T-cell (primary cell): ENCODE data around the gene SURF1. TPM values are rescaled to one million over a fixed set of nuclear protein-coding genes. Genes with fewer than 3 reads are reported as not detected.

Experiments
- ATAC-seq, 4 experiments: fragments of 200-7000 bp in 3 of 4; fragments of 150-1000 bp in 1 of 4; cut with Tn5 transposase; replicated peaks in 1 of 4; 1 replicate in 3 of 4; 2 replicates in 1 of 4; pipeline ENCODE4 v1.10.0; 2021; ENCODE audit warnings: moderate library complexity in 3 of 4, mild to moderate bottlenecking in 2 of 4, moderate number of reproducible peaks in 1 of 4
- CTCF ChIA-PET, 2 donors: fragments of 300-600 bp; sonication (Branson Sonifier 250); formaldehyde crosslinking; loops; one replicate each; lab custom pipeline; 2022; ENCODE audit warnings: antibody characterized with exemption in 2 of 2; lab: Charles Lee
- POLR2A ChIA-PET, 2 donors: fragments of 300-600 bp; sonication (Branson Sonifier 250); formaldehyde crosslinking; loops; one replicate each; lab custom pipeline; 2022; ENCODE audit warnings: antibody characterized with exemption in 2 of 2; lab: Charles Lee
- DNase-seq, 35 experiments: peaks; one replicate each; pipeline versions ENCODE4 v3.0.0 to v3.0.0-alpha.2; 2013 to 2023
- H3K27ac ChIP-seq: one replicate; pipeline ENCODE4 v1.5.1; 2013; ENCODE audit warnings: low read length
- H3K27me3 ChIP-seq, 2 experiments: replicated peaks in 1 of 2; 1 replicate in 1 of 2; 2 replicates in 1 of 2; pipeline versions ENCODE4 v1.6.1 to v1.7.0; 2013; ENCODE audit warnings: low read length in 1 of 2, mixed read lengths in 1 of 2; ENCODE audit not compliant: control insufficient read depth in 2 of 2, insufficient read depth in 2 of 2; ENCODE audit errors: extremely low read depth in 1 of 2
- H3K36me3 ChIP-seq, 2 donors: 1 replicate in 1 of 2; 2 replicates in 1 of 2; pipeline versions ENCODE4 v1.6.1 to v1.7.0; 2013; ENCODE audit warnings: low read length in 1 of 2; ENCODE audit not compliant: control insufficient read depth in 2 of 2, insufficient read depth in 1 of 2; ENCODE audit errors: extremely low read depth in 1 of 2
- H3K4me1 ChIP-seq, 2 experiments: 1 replicate in 1 of 2; 2 replicates in 1 of 2; pipeline versions ENCODE4 v1.6.1 to v1.7.0; 2013; ENCODE audit warnings: low read length in 2 of 2, mixed read lengths in 1 of 2; ENCODE audit not compliant: insufficient read depth in 2 of 2, control insufficient read depth in 1 of 2; ENCODE audit errors: extremely low read depth in 1 of 2
- H3K4me3 ChIP-seq, 2 donors: 1 replicate in 1 of 2; 2 replicates in 1 of 2; pipeline versions ENCODE4 v1.5.1 to v1.7.0; 2013; ENCODE audit warnings: mild to moderate bottlenecking in 2 of 2, low read length in 1 of 2, moderate library complexity in 1 of 2; ENCODE audit not compliant: control insufficient read depth in 1 of 2; ENCODE audit errors: extremely low read depth in 1 of 2
- H3K9me3 ChIP-seq: 2 replicates; pipeline ENCODE4 v1.7.0; 2013
- H3K27ac Mint-ChIP-seq, 2 donors: one replicate each; pipeline ENCODE4 v1.8.0; 2020 to 2021; ENCODE audit warnings: mild to moderate bottlenecking in 2 of 2, mixed read lengths in 2 of 2
- H3K27me3 Mint-ChIP-seq, 2 donors: one replicate each; pipeline ENCODE4 v1.8.0; 2021 to 2022; ENCODE audit warnings: mixed read lengths in 2 of 2
- H3K36me3 Mint-ChIP-seq: one replicate; pipeline ENCODE4 v1.8.0; 2021; ENCODE audit warnings: mixed read lengths
- H3K4me1 Mint-ChIP-seq, 3 donors: one replicate each; pipeline ENCODE4 v1.8.0; 2020 to 2022; ENCODE audit warnings: mixed read lengths in 3 of 3, mild to moderate bottlenecking in 1 of 3
- H3K4me3 Mint-ChIP-seq, 3 donors: one replicate each; pipeline ENCODE4 v1.8.0; 2020 to 2022; ENCODE audit warnings: mild to moderate bottlenecking in 3 of 3, mixed read lengths in 3 of 3, moderate library complexity in 3 of 3
- H3K9me3 Mint-ChIP-seq, 3 donors: one replicate each; pipeline ENCODE4 v1.8.0; 2020 to 2022; ENCODE audit warnings: mixed read lengths in 3 of 3
- WGBS: methylation state at CpG from one replicate; pipeline ENCODE4 v1.1.5; 2013; ENCODE audit warnings: missing lambda C conversion rate; ENCODE audit not compliant: insufficient coverage; 5-methylcytosine and 5-hydroxymethylcytosine counted together
- total RNA-seq, 35 experiments: library from RNA in 6 of 35; stranded (reverse) in 6 of 35; fragments of 120-200 nt in 1 of 35; gene quantifications; one replicate each; pipeline versions ENCODE4 v1.2.1 to v1.2.4 and lab custom pipeline; 2013 to 2026

SURF1 gene
- total RNA-seq, 5 donors from 2014 or later (not counting 1 experiment from before 2014, with no cell fraction given): 33.0 to 58.7 (median 58.3) TPM

GRCh38 chr9:133346021-133346785 lies 10.1 kb downstream of the SURF1 start:
- Mint-ChIP-seq H3K27ac (peak overlapping the region; percentile 8 to 82), H3K4me3 (peak overlapping the region; percentile 92 to 97 (median 96)), H3K9me3 (no peaks in the 10 kb centered on the region), H3K4me1 (peaks cover 41 to 53% (median 46%) of the 10 kb centered on the region in 3 donors), H3K36me3 (peaks cover 34% of the 10 kb centered on the region), H3K27me3 (no peaks in the 10 kb centered on the region)
- Histone ChIP-seq H3K27me3 (peaks cover 0 to 3% of the 10 kb centered on the region in 2 experiments), H3K27ac (no peak overlapping the region), H3K9me3 (no peaks in the 10 kb centered on the region), H3K4me1 (peaks cover 13 to 46% of the 10 kb centered on the region in 2 experiments), H3K36me3 (peaks cover 19 to 70% of the 10 kb centered on the region in 2 donors), H3K4me3 (no peak overlapping the region)
- 91% methylated on average over 10 of the region's 15 CpGs for WGBS
- ChIA-PET CTCF (interaction anchor here in 1 of 2 donors (0.6 kb wide), 1 partner anchor 57 kb away, joined by 3 read pairs; no protein-coding TSS in a partner anchor), POLR2A (no interaction called here)
- ATAC-seq (no peak), DNase-seq (no peak)

- DNase-seq (no peak), ATAC-seq (no peak)
- Mint-ChIP-seq H3K27me3 (no peaks in the 10 kb centered on the region), H3K4me1 (peaks cover 45 to 58% (median 51%) of the 10 kb centered on the region in 3 donors), H3K4me3 (peak overlapping the region in 2 of 3 donors; percentile 50 to 96), H3K27ac (no peak overlapping the region), H3K9me3 (no peaks in the 10 kb centered on the region), H3K36me3 (peaks cover 36% of the 10 kb centered on the region)
- 98% methylated on average over 4 of the region's 6 CpGs for WGBS
- ChIA-PET POLR2A (no interaction called here), CTCF (no interaction called here)
- peaks cover 18 to 70% of the 10 kb centered on the region in 2 donors for H3K36me3 ChIP-seq
- no peak overlapping the region for H3K27ac ChIP-seq
- H3K4me1 ChIP-seq: peaks cover 13 to 52% of the 10 kb centered on the region in 2 experiments
- no peak overlapping the region for H3K4me3 ChIP-seq
- H3K27me3 ChIP-seq: peaks cover 0 to 3% of the 10 kb centered on the region in 2 experiments
- no peaks in the 10 kb centered on the region for H3K9me3 ChIP-seq
Observed at GRCh38 chr9:133345596-133345995, 10.7 kb downstream of the SURF1 start.

- no peak overlapping the region for H3K27ac Mint-ChIP-seq
- H3K4me3 ChIP-seq: no peak overlapping the region
- no peaks in the 10 kb centered on the region for H3K9me3 Mint-ChIP-seq
- H3K36me3 ChIP-seq: peaks cover 14 to 70% of the 10 kb centered on the region in 2 donors
- H3K27me3 Mint-ChIP-seq: no peaks in the 10 kb centered on the region
- H3K36me3 Mint-ChIP-seq: peaks cover 36% of the 10 kb centered on the region
- peaks cover 45 to 60% (median 57%) of the 10 kb centered on the region in 3 donors for H3K4me1 Mint-ChIP-seq
- peaks cover 0 to 3% of the 10 kb centered on the region in 2 experiments for H3K27me3 ChIP-seq
- no peaks in the 10 kb centered on the region for H3K9me3 ChIP-seq
- DNase-seq (no peak), ATAC-seq (no peak)
- CTCF ChIA-PET: no interaction called here
- POLR2A ChIA-PET: no interaction called here
- H3K4me3 Mint-ChIP-seq: no peak overlapping the region
- 95% methylated on average over 12 of the region's 12 CpGs for WGBS
- no peak overlapping the region for H3K27ac ChIP-seq
- peaks cover 13 to 57% of the 10 kb centered on the region in 2 experiments for H3K4me1 ChIP-seq
Observed at GRCh38 chr9:133344979-133345378, 11.3 kb downstream of the SURF1 start.

DNA sequence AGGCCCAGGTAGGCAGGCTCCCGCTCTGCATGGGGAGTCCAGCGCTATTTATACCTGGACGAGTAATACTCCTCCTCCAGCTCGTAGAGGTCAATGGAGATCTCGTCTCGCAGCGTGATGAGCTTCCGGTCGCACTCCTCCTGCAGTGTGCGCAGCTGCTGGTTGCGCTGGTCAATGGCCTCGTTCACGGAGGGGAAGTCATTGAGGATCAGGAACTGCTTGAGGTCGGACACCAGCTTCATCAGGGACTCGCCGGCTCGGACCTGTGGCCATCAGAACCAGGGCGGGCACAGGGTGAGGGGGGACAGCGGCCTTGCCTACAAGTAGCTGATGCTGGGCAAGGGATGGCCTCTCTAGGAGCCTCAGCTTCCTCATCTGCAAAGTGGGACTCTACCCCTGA lies 12.2 kb downstream of the SURF1 start:
- no peak overlapping the region for H3K4me3 Mint-ChIP-seq
- CTCF ChIA-PET: interaction anchor here in 1 of 2 donors (0.7 kb wide), 1 partner anchor 27 kb away, joined by 3 read pairs; no protein-coding TSS in a partner anchor
- H3K4me1 Mint-ChIP-seq: peaks cover 39 to 61% (median 59%) of the 10 kb centered on the region in 3 donors

DNA sequence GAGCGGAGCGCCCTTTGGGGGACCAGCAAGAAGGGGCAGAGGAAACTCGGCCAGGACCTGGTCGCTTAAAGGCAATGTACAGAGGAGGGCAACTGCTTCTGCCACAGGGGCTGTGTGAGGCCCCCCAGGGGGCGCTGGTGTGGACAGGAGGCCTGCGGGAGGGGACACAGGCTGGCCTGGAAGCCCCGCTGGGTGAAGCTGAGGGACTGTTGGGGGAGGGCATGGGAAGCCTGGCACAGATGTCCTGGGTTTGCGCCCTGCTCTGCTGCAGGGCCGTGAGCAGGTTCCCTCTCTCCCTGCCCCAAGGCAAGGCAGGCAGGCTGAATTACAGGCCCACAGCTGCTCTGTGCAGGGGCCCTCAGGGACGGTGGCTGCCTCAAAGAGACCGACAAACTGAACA lies 13.7 kb downstream of the SURF1 start:
- 92% methylated on average over 9 of the region's 11 CpGs for WGBS
- H3K9me3 Mint-ChIP-seq: no peaks in the 10 kb centered on the region
- no peaks in the 10 kb centered on the region for H3K9me3 ChIP-seq
- H3K27me3 ChIP-seq: no peaks in the 10 kb centered on the region
- H3K27ac Mint-ChIP-seq: no peak overlapping the region
- DNase-seq: no peak
- H3K27ac ChIP-seq: no peak overlapping the region
- H3K4me3 Mint-ChIP-seq: no peak overlapping the region
- H3K36me3 ChIP-seq: peaks cover 10 to 66% of the 10 kb centered on the region in 2 donors
- POLR2A ChIA-PET: no interaction called here
- ATAC-seq: no peak
- no peak overlapping the region for H3K4me3 ChIP-seq
- peaks cover 4 to 44% of the 10 kb centered on the region in 2 experiments for H3K4me1 ChIP-seq
- CTCF ChIA-PET: interaction anchor here in 1 of 2 donors (1.2 kb wide), 1 partner anchor 312 kb away, joined by 3 read pairs; the partner anchor contains the start of gene GTF3C5
- peaks cover 34% of the 10 kb centered on the region for H3K36me3 Mint-ChIP-seq
- peaks cover 28 to 58% (median 48%) of the 10 kb centered on the region in 3 donors for H3K4me1 Mint-ChIP-seq
- H3K27me3 Mint-ChIP-seq: no peaks in the 10 kb centered on the region

More for the DNA sequence above, 12.2 kb downstream of the SURF1 start:
- WGBS: 95% methylated on average over 18 of the region's 19 CpGs
- peaks cover 35% of the 10 kb centered on the region for H3K36me3 Mint-ChIP-seq
- H3K4me3 ChIP-seq: no peak overlapping the region
- no peaks in the 10 kb centered on the region for H3K9me3 ChIP-seq
- no peak overlapping the region for H3K27ac ChIP-seq
- H3K9me3 Mint-ChIP-seq: no peaks in the 10 kb centered on the region
- POLR2A ChIA-PET: no interaction called here
- DNase-seq (no peak), ATAC-seq (no peak)
- H3K4me1 ChIP-seq: peaks cover 9 to 52% of the 10 kb centered on the region in 2 experiments
- peaks cover 10 to 66% of the 10 kb centered on the region in 2 donors for H3K36me3 ChIP-seq
- no peaks in the 10 kb centered on the region for H3K27me3 Mint-ChIP-seq
- no peak overlapping the region for H3K27ac Mint-ChIP-seq
- H3K27me3 ChIP-seq: peaks cover 0 to 3% of the 10 kb centered on the region in 2 experiments

DNA sequence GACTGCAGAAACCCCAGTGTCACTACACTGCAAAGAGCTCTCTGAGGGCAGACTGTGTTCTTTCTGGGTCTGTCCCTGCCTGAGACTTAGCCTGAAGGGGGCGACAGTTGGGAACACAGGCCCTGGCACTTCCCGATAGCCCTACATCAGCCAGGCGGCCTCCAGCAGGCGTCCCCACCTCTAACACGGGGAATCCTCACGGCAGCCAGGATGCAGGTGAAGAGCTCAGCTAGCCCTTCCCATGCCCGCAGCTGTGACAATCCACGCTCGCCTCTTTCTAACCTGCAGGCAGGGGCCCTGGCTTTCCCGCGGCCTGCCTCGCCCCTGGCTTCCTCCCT lies 14.2 kb downstream of the SURF1 start:
- Histone ChIP-seq H3K4me3 (no peak overlapping the region), H3K9me3 (no peaks in the 10 kb centered on the region), H3K27ac (no peak overlapping the region), H3K27me3 (no peaks in the 10 kb centered on the region), H3K4me1 (peaks cover 4 to 41% of the 10 kb centered on the region in 2 experiments), H3K36me3 (peaks cover 10 to 66% of the 10 kb centered on the region in 2 donors)
- CTCF ChIA-PET: interaction anchor here in 1 of 2 donors (1.0 to 1.2 kb wide), 2 partner anchors 29 to 312 kb away, joined by 3 read pairs; partner anchors contain the start of gene GTF3C5
- Mint-ChIP-seq H3K4me3 (no peak overlapping the region), H3K9me3 (no peaks in the 10 kb centered on the region), H3K36me3 (peaks cover 33% of the 10 kb centered on the region), H3K27me3 (no peaks in the 10 kb centered on the region), H3K4me1 (peaks cover 26 to 58% (median 45%) of the 10 kb centered on the region in 3 donors), H3K27ac (no peak overlapping the region)
- POLR2A ChIA-PET: no interaction called here
- ATAC-seq: no peak
- WGBS: 94% methylated on average over 12 of the region's 12 CpGs
- no peak for DNase-seq
